Measurements from ENCODE around the gene DOP1A.

DNA sequence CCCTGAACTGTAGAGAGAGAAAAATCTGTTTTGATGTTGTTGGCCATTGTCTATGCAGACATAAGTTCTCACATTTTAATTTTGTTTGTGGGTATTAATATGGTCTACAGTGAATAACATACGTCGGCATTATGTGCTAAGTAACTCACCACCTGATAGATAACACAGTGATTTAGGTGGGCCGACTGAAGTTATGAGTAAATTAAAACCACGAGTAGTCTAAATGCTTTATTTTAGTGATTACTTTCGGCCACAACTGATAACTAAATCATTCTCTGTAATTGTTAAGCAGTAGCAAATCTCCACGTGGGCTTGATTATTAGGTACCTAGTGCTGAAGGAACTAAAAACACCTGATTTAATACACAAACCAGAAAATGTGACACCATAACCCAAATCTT is 1.1 kb downstream of the DOP1A start:
- TF ChIP-seq, protein P1, sequence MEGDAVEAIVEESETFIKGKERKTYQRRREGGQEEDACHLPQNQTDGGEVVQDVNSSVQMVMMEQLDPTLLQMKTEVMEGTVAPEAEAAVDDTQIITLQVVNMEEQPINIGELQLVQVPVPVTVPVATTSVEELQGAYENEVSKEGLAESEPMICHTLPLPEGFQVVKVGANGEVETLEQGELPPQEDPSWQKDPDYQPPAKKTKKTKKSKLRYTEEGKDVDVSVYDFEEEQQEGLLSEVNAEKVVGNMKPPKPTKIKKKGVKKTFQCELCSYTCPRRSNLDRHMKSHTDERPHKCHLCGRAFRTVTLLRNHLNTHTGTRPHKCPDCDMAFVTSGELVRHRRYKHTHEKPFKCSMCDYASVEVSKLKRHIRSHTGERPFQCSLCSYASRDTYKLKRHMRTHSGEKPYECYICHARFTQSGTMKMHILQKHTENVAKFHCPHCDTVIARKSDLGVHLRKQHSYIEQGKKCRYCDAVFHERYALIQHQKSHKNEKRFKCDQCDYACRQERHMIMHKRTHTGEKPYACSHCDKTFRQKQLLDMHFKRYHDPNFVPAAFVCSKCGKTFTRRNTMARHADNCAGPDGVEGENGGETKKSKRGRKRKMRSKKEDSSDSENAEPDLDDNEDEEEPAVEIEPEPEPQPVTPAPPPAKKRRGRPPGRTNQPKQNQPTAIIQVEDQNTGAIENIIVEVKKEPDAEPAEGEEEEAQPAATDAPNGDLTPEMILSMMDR (IDR thresholded peaks at IDR 0.05 in 8 of 11, conservative IDR thresholded peaks at IDR 0.05 in 3 of 11), result no peak
- no peak for TF ChIP-seq POLR2AphosphoS5 (IDR thresholded peaks at IDR 0.05)
- no peak for TF ChIP-seq POLR2A (IDR thresholded peaks at IDR 0.05)
